HG03457 (cell line): ENCODE measurements around the gene CTPS2.
"Not testable (repeated sequence)": the region's sequence is repeated elsewhere in the genome, so short reads cannot be mapped to it uniquely, and the experiment has no call there.

Source experiments
- ATAC-seq: cut with Tn5 transposase; IDR thresholded peaks from one replicate; pipeline ENCODE4 v1.9.1; 2021; ENCODE audit warnings: moderate number of reproducible peaks; ENCODE audit not compliant: unreplicated experiment

Gene CTPS2

GRCh38 chrX:16610121-16610621, 102.3 kb downstream of the CTPS2 start:
- ATAC-seq = no peak

- ATAC-seq = no peak
Observed at GRCh38 chrX:16606142-16606720, 106.2 kb downstream of the CTPS2 start.

GRCh38 chrX:16604337-16604736, 108.1 kb downstream of the CTPS2 start:
- ATAC-seq = no peak

- ATAC-seq = no peak
Observed at GRCh38 chrX:16603822-16604221, 108.6 kb downstream of the CTPS2 start.

- ATAC-seq = not testable (repeated sequence)
Observed at GRCh38 chrX:16603235-16603634, 109.2 kb downstream of the CTPS2 start.

- no peak for ATAC-seq
Observed at GRCh38 chrX:16601885-16602284, 110.6 kb downstream of the CTPS2 start.

GRCh38 chrX:16594490-16594889, 118.0 kb downstream of the CTPS2 start:
- no peak for ATAC-seq

GRCh38 chrX:16593801-16594200, 118.7 kb downstream of the CTPS2 start:
- no peak for ATAC-seq

GRCh38 chrX:16592194-16592770, 120.2 kb downstream of the CTPS2 start:
- no peak for ATAC-seq

GRCh38 chrX:16589826-16590225, 122.6 kb downstream of the CTPS2 start:
- no peak for ATAC-seq

GRCh38 chrX:16589211-16589610, 123.3 kb downstream of the CTPS2 start:
- ATAC-seq = no peak

- no peak for ATAC-seq
Observed at GRCh38 chrX:16588266-16588665, 124.2 kb downstream of the CTPS2 start.

GRCh38 chrX:16587836-16588235, 124.6 kb downstream of the CTPS2 start:
- no peak for ATAC-seq

- ATAC-seq = no peak
Observed at GRCh38 chrX:16586377-16587112, 125.9 kb downstream of the CTPS2 start.

GRCh38 chrX:16585486-16586376, 126.7 kb downstream of the CTPS2 start:
- ATAC-seq = no peak

GRCh38 chrX:16580004-16580797, 132.3 kb downstream of the CTPS2 start:
- not testable (repeated sequence) for ATAC-seq

- no peak for ATAC-seq
Observed at GRCh38 chrX:16579517-16579916, 133.0 kb downstream of the CTPS2 start.

- no peak for ATAC-seq
Observed at GRCh38 chrX:16578218-16578617, 134.3 kb downstream of the CTPS2 start.

GRCh38 chrX:16577483-16578029, 134.9 kb downstream of the CTPS2 start:
- no peak for ATAC-seq

GRCh38 chrX:16575388-16575787, 137.1 kb downstream of the CTPS2 start:
- not testable (repeated sequence) for ATAC-seq
